ENCODE data around the gene TXNDC11.

DNA sequence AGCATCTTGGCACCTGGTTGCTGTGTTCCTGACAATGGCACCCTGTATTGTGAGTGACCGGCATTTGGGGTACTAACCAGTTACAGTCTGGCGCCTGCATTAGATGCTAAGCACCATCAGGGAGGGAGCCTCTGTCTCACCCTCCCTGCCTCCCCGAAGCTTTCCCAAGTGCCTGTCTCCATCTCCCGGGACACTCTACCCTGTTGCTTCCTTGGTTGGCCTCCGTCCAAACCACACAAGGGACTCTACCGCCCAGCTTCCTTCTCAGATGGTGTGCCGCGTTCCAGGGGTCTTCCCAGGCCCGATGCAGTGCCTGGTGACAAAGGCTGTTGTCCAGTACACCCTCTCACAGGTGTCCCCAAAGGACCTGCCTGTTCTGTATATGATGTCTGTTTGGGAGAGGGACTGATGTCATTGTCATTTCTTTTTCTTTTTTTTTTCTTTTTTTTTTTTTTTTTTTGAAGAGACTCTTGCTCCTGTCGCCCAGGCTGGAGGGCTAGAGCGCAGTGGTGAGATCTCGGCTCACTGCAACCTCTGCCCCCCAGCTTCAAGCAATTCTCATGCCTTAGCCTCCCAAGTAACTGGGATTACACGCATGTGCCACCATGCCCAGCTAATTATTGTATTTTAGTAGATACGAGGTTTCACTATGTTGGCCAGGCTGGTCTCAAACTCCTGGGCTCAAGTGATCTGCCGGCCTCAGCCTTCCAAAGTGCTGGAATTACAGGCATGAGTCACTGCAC lies 67.7 kb downstream of the TXNDC11 start:
- TF ChIP-seq, protein P1, sequence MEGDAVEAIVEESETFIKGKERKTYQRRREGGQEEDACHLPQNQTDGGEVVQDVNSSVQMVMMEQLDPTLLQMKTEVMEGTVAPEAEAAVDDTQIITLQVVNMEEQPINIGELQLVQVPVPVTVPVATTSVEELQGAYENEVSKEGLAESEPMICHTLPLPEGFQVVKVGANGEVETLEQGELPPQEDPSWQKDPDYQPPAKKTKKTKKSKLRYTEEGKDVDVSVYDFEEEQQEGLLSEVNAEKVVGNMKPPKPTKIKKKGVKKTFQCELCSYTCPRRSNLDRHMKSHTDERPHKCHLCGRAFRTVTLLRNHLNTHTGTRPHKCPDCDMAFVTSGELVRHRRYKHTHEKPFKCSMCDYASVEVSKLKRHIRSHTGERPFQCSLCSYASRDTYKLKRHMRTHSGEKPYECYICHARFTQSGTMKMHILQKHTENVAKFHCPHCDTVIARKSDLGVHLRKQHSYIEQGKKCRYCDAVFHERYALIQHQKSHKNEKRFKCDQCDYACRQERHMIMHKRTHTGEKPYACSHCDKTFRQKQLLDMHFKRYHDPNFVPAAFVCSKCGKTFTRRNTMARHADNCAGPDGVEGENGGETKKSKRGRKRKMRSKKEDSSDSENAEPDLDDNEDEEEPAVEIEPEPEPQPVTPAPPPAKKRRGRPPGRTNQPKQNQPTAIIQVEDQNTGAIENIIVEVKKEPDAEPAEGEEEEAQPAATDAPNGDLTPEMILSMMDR (IDR thresholded peaks at IDR 0.05; ENCODE audit: insufficient read depth, low read length) = no peak
- TF ChIP-seq SPI1 (IDR thresholded peaks at IDR 0.05; ENCODE audit: borderline replicate concordance, low read depth) = no peak

All from HL-60 (cell line).